K562 (cell line): ENCODE measurements around the gene FAM53B. TPM values are rescaled to one million over a fixed set of nuclear protein-coding genes. Genes with fewer than 3 reads are reported as not detected.

Experiments used
- ATAC-seq: fragments of 200-7000 bp; cut with Tn5 transposase; 3 replicates; pipeline ENCODE4 v1.9.1; 2020; ENCODE audit warnings: moderate library complexity
- BruUV-seq: library from RNA; stranded (reverse); fragments of 400-500 nt; replicated peaks from 2 replicates; lab custom pipeline; 2021; lab: Mats Ljungman, UMichigan
- CTCF ChIA-PET: fragments of 300-600 bp; formaldehyde crosslinking; extraction: SDS; loops from one replicate; lab custom pipeline; 2021; ENCODE audit warnings: low intra/inter-chr PET ratio; lab: Yijun Ruan, JAX
- POLR2A ChIA-PET: fragments of 300-600, 350-650 bp; sonication (Branson Sonifier 250); formaldehyde crosslinking; extraction: SDS; loops from one replicate; lab custom pipeline; 2021; ENCODE audit warnings: antibody characterized with exemption, inconsistent platforms; lab: Yijun Ruan, JAX
- DNase-seq, 4 experiments: peaks; one replicate each; pipeline versions ENCODE4 v3.0.0 to v3.0.0-alpha.2; 2011 to 2018; ENCODE audit warnings: low spot score in 3 of 4, mixed read lengths in 3 of 4; ENCODE audit errors: extremely low read depth in 1 of 4
- FAIRE-seq: peaks from 2 replicates; lab custom pipeline; 2011; peaks lifted over from hg19 to GRCh38; lab: Jason Lieb, UNC
- H2AFZ ChIP-seq: 2 replicates; pipeline ENCODE4 v1.6.0; 2011; ENCODE audit warnings: low read depth, low read length, control low read depth, inconsistent platforms
- H3K27ac ChIP-seq: fragments of 200-600 bp; 3 replicates; pipeline ENCODE4 v1.8.0; 2011; ENCODE audit warnings: low read depth, mild to moderate bottlenecking, control low read depth, inconsistent platforms, low read length, moderate library complexity, mixed read lengths; ENCODE audit errors: extremely low read depth
- H3K27me3 ChIP-seq, 2 experiments: fragments of 300-600 bp in 1 of 2; 2 replicates in 1 of 2; 3 replicates in 1 of 2; pipeline versions ENCODE4 v1.6.0 to v1.8.0; 2011; ENCODE audit warnings: inconsistent platforms in 2 of 2, low read length in 2 of 2, mild to moderate bottlenecking in 1 of 2, mixed read lengths in 1 of 2, moderate library complexity in 1 of 2; ENCODE audit not compliant: control insufficient read depth in 2 of 2, insufficient read depth in 2 of 2
- H3K36me3 ChIP-seq: fragments of 300-600 bp; 3 replicates; pipeline ENCODE4 v1.8.0; 2011; ENCODE audit warnings: mild to moderate bottlenecking, low read length, inconsistent platforms; ENCODE audit not compliant: control insufficient read depth, insufficient read depth
- H3K4me1 ChIP-seq, 2 experiments: fragments of 200-600 bp in 1 of 2; replicated peaks in 1 of 2; 2 replicates in 1 of 2; 3 replicates in 1 of 2; pipeline versions ENCODE4 v1.5.1 to v1.8.0; 2011; ENCODE audit warnings: inconsistent platforms in 2 of 2, low read length in 2 of 2, mild to moderate bottlenecking in 1 of 2, mixed read lengths in 1 of 2, moderate library complexity in 1 of 2; ENCODE audit not compliant: control insufficient read depth in 2 of 2, insufficient read depth in 2 of 2
- H3K4me2 ChIP-seq: 2 replicates; pipeline ENCODE4 v1.6.1; 2011; ENCODE audit warnings: low read length, control low read depth, inconsistent platforms, mixed read lengths; ENCODE audit not compliant: insufficient read depth
- H3K4me3 ChIP-seq: fragments of 200-600 bp; sonication (generic), shearing (Covaris generic); 2 replicates; pipeline ENCODE4 v1.5.1; 2016; ENCODE audit warnings: control low read depth, inconsistent platforms
- H3K79me2 ChIP-seq: fragments of 200-600 bp; 3 replicates; pipeline ENCODE4 v1.8.0; 2011; ENCODE audit warnings: low read length, inconsistent platforms; ENCODE audit not compliant: control insufficient read depth, insufficient read depth
- H3K9ac ChIP-seq, 2 experiments: 2 replicates each; pipeline versions ENCODE4 v1.6.0 to v1.6.1; 2011; ENCODE audit warnings: low read depth in 2 of 2, low read length in 2 of 2, control low read depth in 1 of 2, inconsistent platforms in 1 of 2, mild to moderate bottlenecking in 1 of 2, mixed read lengths in 1 of 2; ENCODE audit not compliant: insufficient read depth in 1 of 2
- H3K9me1 ChIP-seq: one replicate; pipeline ENCODE4 v1.6.0; 2011; ENCODE audit warnings: inconsistent platforms, mild to moderate bottlenecking, low read length, moderate library complexity; ENCODE audit not compliant: control insufficient read depth, insufficient read depth
- H3K9me3 ChIP-seq: replicated peaks from 2 replicates; pipeline ENCODE4 v1.5.1; 2011; ENCODE audit warnings: low read depth, low read length, inconsistent platforms; ENCODE audit not compliant: control insufficient read depth, insufficient read depth
- H4K20me1 ChIP-seq: replicated peaks from 2 replicates; pipeline ENCODE4 v1.6.1; 2011; ENCODE audit warnings: low read length, inconsistent platforms, mixed read lengths; ENCODE audit not compliant: control insufficient read depth, insufficient read depth
- ZFP36 ChIP-seq: fragments of 150-350 bp; IDR thresholded peaks from 2 replicates; pipeline ENCODE4 v1.6.1; 2018; ENCODE audit warnings: low read length, low read depth; ENCODE audit not compliant: partially characterized antibody
- WGBS: fragments of 100-300 bp; shearing (Covaris generic); methylation state at CpG from one replicate; pipeline ENCODE4 v1.1.6; 2016; ENCODE audit warnings: low coverage, mixed read lengths; ENCODE audit not compliant: insufficient coverage; ENCODE audit errors: missing lambda C conversion rate; 5-methylcytosine and 5-hydroxymethylcytosine counted together
- in situ Hi-C: fragments of 300-500 bp; cut with MboI; formaldehyde crosslinking; loops from 4 replicates; pipeline ENCODE4 v1.15.0; 2018; ENCODE audit warnings: inconsistent platforms, mixed read lengths
- intact Hi-C: fragments of 100-400 bp; cut with micrococcal nuclease; formaldehyde crosslinking; loops from 2 replicates; pipeline ENCODE4 v1.14.2; 2022
- polyA plus RNA-seq, 8 experiments: library from polyadenylated mRNA; depleted of rRNA in 4 of 8; stranded (reverse) in 5 of 8; unstranded in 3 of 8; fragments of >200 nt; fragmentation: Nextera tagmentation in 2 of 8; fragmentation: Illumina TruSeq in 1 of 8; extraction: Ambion mirVana in 2 of 8; extraction: Trizol in 1 of 8; gene quantifications; 2 replicates each; pipeline versions ENCODE4 v1.2.1 to v1.2.3, GENCODE V29; 2011 to 2014; ENCODE audit warnings: inconsistent platforms in 1 of 8, missing spikeins in 1 of 8
- total RNA-seq, 7 experiments: library from RNA; depleted of rRNA in 6 of 7; stranded (reverse); fragments of >200 nt in 6 of 7; fragmentation: Illumina TruSeq in 2 of 7; extraction: Trizol in 2 of 7; gene quantifications; 2 replicates each; pipeline versions ENCODE4 v1.2.1 to v1.2.3, GENCODE V29; 2011 to 2021; ENCODE audit warnings: low replicate concordance in 1 of 7
- TF ChIP-seq, protein P1 (sequence below): fragments of 250-450 bp; sonication (Bioruptor Pico); IDR thresholded peaks from 2 replicates; pipeline ENCODE4 v1.8.0; 2022; ENCODE audit warnings: inconsistent platforms

FAM53B gene
- total and polyA plus RNA-seq, 9 of the 15 experiments (the other 6 are each of a cell fraction or from before 2014, with no cell fraction given): 0.03 to 16.5 (median 5.0) TPM

DNA sequence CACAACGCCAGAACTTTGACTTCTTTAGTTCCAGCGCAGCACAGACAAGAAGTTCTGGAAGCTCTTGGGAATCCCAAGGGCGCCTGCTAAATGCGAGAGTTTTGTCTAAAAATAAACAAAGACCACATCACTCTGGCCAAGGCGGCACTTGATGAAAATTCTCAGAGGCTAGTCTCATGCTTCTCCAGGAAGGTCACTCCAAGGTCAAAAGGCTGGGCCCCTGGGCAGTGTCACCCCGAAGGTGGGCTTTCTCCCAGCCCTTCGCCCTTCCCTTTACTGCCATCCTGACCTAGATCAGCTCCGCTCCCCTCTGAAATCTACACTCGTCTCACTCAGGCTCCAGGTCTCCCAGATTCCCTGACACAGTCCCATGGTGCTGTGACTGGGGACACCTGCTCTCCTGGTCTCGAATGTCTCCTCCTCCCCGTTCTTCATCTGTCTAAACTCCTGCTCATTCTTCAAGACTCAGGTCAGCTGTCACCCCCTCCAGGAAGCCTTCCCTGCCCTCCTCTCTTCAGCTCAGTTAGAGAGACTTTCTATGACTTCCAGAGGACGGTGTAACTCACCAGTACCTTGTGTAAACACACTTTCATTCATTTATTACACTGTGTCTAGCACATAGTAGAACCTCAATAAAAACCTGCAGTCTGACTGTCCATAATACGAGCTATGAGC is 10.5 kb downstream of the FAM53B start:
- CTCF ChIA-PET: no interaction called here
- H3K4me3 ChIP-seq: no peak overlapping the region

More for the DNA sequence above, 10.5 kb downstream of the FAM53B start:
- H3K27me3 ChIP-seq: no peaks in the 10 kb centered on the region
- TF ChIP-seq, protein P1, sequence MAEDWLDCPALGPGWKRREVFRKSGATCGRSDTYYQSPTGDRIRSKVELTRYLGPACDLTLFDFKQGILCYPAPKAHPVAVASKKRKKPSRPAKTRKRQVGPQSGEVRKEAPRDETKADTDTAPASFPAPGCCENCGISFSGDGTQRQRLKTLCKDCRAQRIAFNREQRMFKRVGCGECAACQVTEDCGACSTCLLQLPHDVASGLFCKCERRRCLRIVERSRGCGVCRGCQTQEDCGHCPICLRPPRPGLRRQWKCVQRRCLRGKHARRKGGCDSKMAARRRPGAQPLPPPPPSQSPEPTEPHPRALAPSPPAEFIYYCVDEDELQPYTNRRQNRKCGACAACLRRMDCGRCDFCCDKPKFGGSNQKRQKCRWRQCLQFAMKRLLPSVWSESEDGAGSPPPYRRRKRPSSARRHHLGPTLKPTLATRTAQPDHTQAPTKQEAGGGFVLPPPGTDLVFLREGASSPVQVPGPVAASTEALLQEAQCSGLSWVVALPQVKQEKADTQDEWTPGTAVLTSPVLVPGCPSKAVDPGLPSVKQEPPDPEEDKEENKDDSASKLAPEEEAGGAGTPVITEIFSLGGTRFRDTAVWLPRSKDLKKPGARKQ (CRISPR knock-in tag): no peak
- peak; percentile 79 for TF ChIP-seq ZFP36
- WGBS: 88% methylated on average over 11 of the region's 13 CpGs
- DNase-seq: no peak
- peaks cover 4 to 18% of the 10 kb centered on the region in 2 experiments; a peak in 3 of 5 replicates for H3K4me1 ChIP-seq
- ATAC-seq: no peak
- no peak overlapping the region for H3K9ac ChIP-seq
- POLR2A ChIA-PET: interaction anchor here (0.6 to 0.9 kb wide), 5 partner anchors 11 to 179 kb away, joined by 3 to 4 read pairs (median 3); no protein-coding TSS in a partner anchor
- no peak overlapping the region for H3K27ac ChIP-seq
- H3K9me3 ChIP-seq: no peaks in the 10 kb centered on the region
- in situ Hi-C loops: no loop called here
- H3K36me3 ChIP-seq: peaks cover 14% of the 10 kb centered on the region; the same call in 1 of the 3 replicates
- FAIRE-seq: no peak
- intact Hi-C loops: no loop called here
- no peak overlapping the region for H2AFZ ChIP-seq
- H4K20me1 ChIP-seq: peaks cover 23% of the 10 kb centered on the region; the same call in 1 of the 2 replicates
- H3K79me2 ChIP-seq: peaks cover 25% of the 10 kb centered on the region
- no peaks in the 10 kb centered on the region for H3K9me1 ChIP-seq
- no TSS peak for BruUV-seq
- no peak overlapping the region for H3K4me2 ChIP-seq
